IPS-18a (cell line): ENCODE data around the gene SOX10.
"Not testable (repeated sequence)": the region's sequence is repeated elsewhere in the genome, so short reads cannot be mapped to it uniquely, and the experiment has no call there.

ENCODE experiments used
- H3K27ac ChIP-seq: one replicate; pipeline ENCODE4 v1.5.1; 2013; ENCODE audit warnings: low read length
- H3K27me3 ChIP-seq: one replicate; pipeline ENCODE4 v1.6.1; 2013; ENCODE audit warnings: mild to moderate bottlenecking, low read length; ENCODE audit not compliant: control insufficient read depth, insufficient read depth
- H3K36me3 ChIP-seq: one replicate; pipeline ENCODE4 v1.6.1; 2013; ENCODE audit warnings: low read depth, low read length; ENCODE audit not compliant: control insufficient read depth
- H3K4me1 ChIP-seq: one replicate; pipeline ENCODE4 v1.6.1; 2013; ENCODE audit warnings: low read depth, low read length; ENCODE audit not compliant: control insufficient read depth
- H3K4me3 ChIP-seq: one replicate; pipeline ENCODE4 v1.5.1; 2013; ENCODE audit warnings: low read length
- H3K9ac ChIP-seq: one replicate; pipeline ENCODE4 v1.6.1; 2013; ENCODE audit warnings: mild to moderate bottlenecking, low read length, moderate library complexity
- H3K9me3 ChIP-seq: one replicate; pipeline ENCODE4 v1.6.1; 2013; ENCODE audit warnings: low read depth, low read length; ENCODE audit not compliant: control insufficient read depth

Gene SOX10

DNA sequence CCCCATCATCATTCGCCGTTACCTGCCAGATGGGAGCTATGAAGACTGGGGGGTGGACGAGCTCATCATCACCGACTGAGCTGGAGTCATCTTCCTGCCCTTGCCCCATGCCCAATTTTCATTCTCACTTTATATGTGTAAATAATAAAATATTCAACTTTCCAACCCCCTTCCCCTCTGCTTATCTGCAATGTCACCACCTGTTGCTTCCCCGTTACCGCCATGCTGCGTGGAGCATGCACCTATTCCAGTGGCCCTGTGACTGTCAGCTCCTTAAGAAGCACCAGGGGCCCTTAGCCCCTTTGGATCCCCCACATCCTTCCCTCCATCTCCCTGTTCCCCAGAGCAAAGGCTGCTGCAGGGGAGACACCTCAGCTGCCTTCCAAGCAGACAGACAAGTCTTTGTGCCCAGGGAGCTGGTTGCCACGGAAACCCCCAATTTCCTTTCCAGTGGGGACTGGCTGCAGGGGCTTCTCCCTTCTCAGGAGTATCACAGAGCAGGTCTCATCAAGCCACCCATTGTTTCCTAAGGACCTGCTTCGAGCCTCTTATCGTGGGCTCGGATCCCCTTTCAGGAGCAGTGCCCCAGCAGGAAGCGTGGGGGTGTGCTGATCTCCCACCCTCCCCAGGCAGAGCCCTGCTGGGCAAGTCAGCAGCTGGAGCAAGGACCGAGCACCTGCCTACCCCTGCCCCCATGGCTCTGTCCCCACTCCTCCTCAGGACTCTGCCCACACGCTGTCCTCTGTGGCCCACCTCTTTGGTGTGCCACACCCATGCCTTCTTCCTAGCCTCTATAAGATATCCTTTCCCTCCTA is 16.5 kb downstream of the SOX10 start:
- Histone ChIP-seq H3K9ac (no peak overlapping the region), H3K36me3 (peaks cover 21% of the 10 kb centered on the region), H3K4me1 (peaks cover 16% of the 10 kb centered on the region), H3K27me3 (no peaks in the 10 kb centered on the region), H3K9me3 (no peaks in the 10 kb centered on the region), H3K4me3 (no peak overlapping the region), H3K27ac (no peak overlapping the region)

- H3K36me3 ChIP-seq: peaks cover 23% of the 10 kb centered on the region
- H3K9me3 ChIP-seq: no peaks in the 10 kb centered on the region
- H3K4me1 ChIP-seq: peaks cover 9% of the 10 kb centered on the region
These were observed 17.2 kb downstream of the SOX10 start for GRCh38 chr22:37967147-37967546.

DNA sequence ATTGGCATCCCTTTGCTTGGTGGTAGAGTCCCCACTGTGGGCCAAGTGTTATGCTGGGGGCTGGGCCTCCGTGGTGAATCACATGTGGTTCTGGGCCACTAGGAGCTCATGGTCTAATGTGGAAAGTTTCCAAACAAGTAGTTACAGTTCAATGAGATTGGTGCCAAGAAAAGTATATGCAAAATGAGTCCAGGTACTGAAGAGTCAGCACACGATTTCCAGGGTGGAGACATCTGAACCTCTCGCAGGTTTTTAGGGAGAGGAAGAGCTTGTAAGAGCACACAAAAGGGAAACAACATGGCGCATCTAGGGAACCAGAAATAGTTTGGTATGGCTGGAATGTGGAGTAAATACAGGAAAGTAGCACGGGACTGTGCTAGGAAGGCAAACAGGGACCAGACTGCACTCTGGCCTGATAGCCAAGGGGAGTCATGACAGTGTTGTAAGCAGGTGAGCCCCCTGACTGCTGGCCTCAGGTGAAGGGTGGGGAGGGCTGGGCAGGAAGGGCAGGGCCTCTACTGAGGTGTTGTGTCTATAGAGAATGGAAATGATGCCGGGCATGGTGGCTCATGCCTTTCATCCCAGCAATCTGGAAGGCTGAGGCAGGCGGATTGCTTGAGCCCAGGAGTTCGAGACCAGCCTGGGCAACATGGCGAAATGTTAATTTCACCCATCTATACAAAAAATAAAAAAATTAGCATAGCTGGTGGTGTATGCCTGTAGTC is 18.3 kb downstream of the SOX10 start:
- no peaks in the 10 kb centered on the region for H3K9me3 ChIP-seq
- H3K27me3 ChIP-seq: no peaks in the 10 kb centered on the region
- no peak overlapping the region for H3K9ac ChIP-seq
- no peak overlapping the region for H3K27ac ChIP-seq
- peaks cover 1% of the 10 kb centered on the region for H3K4me1 ChIP-seq
- H3K36me3 ChIP-seq: peaks cover 33% of the 10 kb centered on the region
- no peak overlapping the region for H3K4me3 ChIP-seq

More at GRCh38 chr22:37967147-37967546, 17.2 kb downstream of the SOX10 start:
- H3K27ac ChIP-seq: no peak overlapping the region
- H3K4me3 ChIP-seq: no peak overlapping the region
- no peak overlapping the region for H3K9ac ChIP-seq
- H3K27me3 ChIP-seq: no peaks in the 10 kb centered on the region

DNA sequence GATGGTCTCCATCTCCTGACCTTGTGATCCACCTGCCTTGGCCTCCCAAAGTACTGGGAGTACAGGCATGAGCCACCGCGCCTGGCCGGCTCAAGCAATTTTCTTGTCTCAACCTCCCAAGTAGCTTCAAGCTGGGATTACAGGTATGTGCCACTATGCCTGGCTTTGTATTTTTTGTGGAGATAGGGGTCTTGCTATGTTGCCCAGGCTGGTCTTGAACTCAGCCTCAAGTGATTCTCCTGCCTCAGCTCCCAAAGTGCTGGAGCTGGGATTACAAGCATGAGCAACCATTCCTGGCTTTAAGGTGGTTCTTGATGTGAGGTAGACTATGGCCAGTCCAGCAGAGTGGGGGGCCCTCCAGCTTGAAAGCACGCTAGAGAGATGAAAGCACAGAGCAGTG is 23.3 kb downstream of the SOX10 start:
- Histone ChIP-seq H3K27me3 (no peaks in the 10 kb centered on the region), H3K9me3 (no peaks in the 10 kb centered on the region), H3K36me3 (peaks cover 51% of the 10 kb centered on the region), H3K9ac (no peak overlapping the region), H3K27ac (no peak overlapping the region), H3K4me3 (no peak overlapping the region), H3K4me1 (no peaks in the 10 kb centered on the region)

- Histone ChIP-seq H3K27me3 (no peaks in the 10 kb centered on the region), H3K36me3 (peaks cover 51% of the 10 kb centered on the region), H3K9me3 (no peaks in the 10 kb centered on the region), H3K4me1 (no peaks in the 10 kb centered on the region), H3K27ac (no peak overlapping the region), H3K9ac (no peak overlapping the region), H3K4me3 (no peak overlapping the region)
These were observed 25.0 kb downstream of the SOX10 start for GRCh38 chr22:37959231-37959825.

GRCh38 chr22:37957232-37957631 is 27.1 kb downstream of the SOX10 start:
- no peaks in the 10 kb centered on the region for H3K9me3 ChIP-seq
- H3K27me3 ChIP-seq: peaks cover 8% of the 10 kb centered on the region
- peaks cover 44% of the 10 kb centered on the region for H3K36me3 ChIP-seq
- H3K27ac ChIP-seq: no peak overlapping the region
- no peak overlapping the region for H3K9ac ChIP-seq
- peaks cover 3% of the 10 kb centered on the region for H3K4me1 ChIP-seq
- no peak overlapping the region for H3K4me3 ChIP-seq

GRCh38 chr22:37955825-37956397 is 28.4 kb downstream of the SOX10 start:
- Histone ChIP-seq H3K27me3 (peaks cover 12% of the 10 kb centered on the region), H3K36me3 (peaks cover 31% of the 10 kb centered on the region)
- not testable (repeated sequence) for H3K9me3 ChIP-seq, H3K27ac ChIP-seq, H3K4me3 ChIP-seq, H3K9ac ChIP-seq, H3K4me1 ChIP-seq

DNA sequence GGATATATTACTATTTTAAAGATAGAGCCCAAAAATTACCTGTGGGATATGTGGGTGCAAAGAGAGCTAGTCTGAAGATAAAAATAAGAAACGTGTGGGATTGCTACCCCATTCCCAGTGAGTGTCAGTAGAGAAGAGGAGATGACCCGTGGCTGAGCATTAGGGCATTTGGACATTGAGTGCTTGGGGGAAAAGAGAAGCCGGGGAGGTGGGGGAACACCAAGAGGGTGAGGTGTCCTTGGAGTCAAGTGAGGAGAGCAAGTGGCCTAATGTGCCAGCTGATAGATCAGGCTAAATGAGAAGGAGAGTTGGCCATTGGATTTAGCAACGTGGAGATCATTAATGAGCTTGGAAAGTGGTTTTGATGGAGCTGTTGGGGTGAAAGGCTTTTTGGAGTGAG is 29.7 kb downstream of the SOX10 start:
- Histone ChIP-seq H3K4me1 (peaks cover 3% of the 10 kb centered on the region), H3K27ac (no peak overlapping the region), H3K4me3 (peak overlapping the region; percentile 85), H3K36me3 (peaks cover 28% of the 10 kb centered on the region), H3K9ac (peak overlapping the region; percentile 79), H3K9me3 (no peaks in the 10 kb centered on the region), H3K27me3 (peaks cover 12% of the 10 kb centered on the region)

GRCh38 chr22:37953437-37954179 is 30.7 kb downstream of the SOX10 start, which contains the start of the genes C22orf23 and POLR2F:
TSS of gene C22orf23 (minus strand) at chr22:37953601. CDS start at chr22:37953149, 452 bp downstream.
TSS of gene POLR2F (plus strand) at chr22:37953699. CDS start at chr22:37953788, 89 bp downstream.
- H3K27ac ChIP-seq: no peak within 1 kb of the TSS

GRCh38 chr22:37953062-37953436 is 31.3 kb downstream of the SOX10 start:
- H3K4me1 ChIP-seq: peaks cover 3% of the 10 kb centered on the region
- H3K9me3 ChIP-seq: no peaks in the 10 kb centered on the region
- H3K27me3 ChIP-seq: peaks cover 12% of the 10 kb centered on the region
- H3K9ac ChIP-seq: no peak overlapping the region
- H3K4me3 ChIP-seq: peak overlapping the region; percentile 85
- H3K36me3 ChIP-seq: peaks cover 15% of the 10 kb centered on the region
- H3K27ac ChIP-seq: no peak overlapping the region

More at GRCh38 chr22:37953437-37954179, 30.7 kb downstream of the SOX10 start, which contains the start of the genes C22orf23 and POLR2F:
- Histone ChIP-seq H3K9ac (peak within 1 kb of the TSS; percentile 79), H3K9me3 (no peaks in the 10 kb centered on the region), H3K36me3 (peaks cover 18% of the 10 kb centered on the region), H3K4me3 (peak within 1 kb of the TSS; percentile 85), H3K4me1 (peaks cover 3% of the 10 kb centered on the region), H3K27me3 (peaks cover 12% of the 10 kb centered on the region)
